Activated CD8-positive, alpha-beta memory T cell treated with anti-CD3 and anti-CD28 coated beads, Interleukin-2, amount 50 U/mL, for 1 hour (primary cell): Measurements from ENCODE around the gene LRP2.

ENCODE experiments used
- DNase-seq: peaks from one replicate; pipeline ENCODE4 v3.0.0-alpha.2; 2020; ENCODE audit errors: extremely low read depth

LRP2 gene

GRCh38 chr2:169119851-169120250, 242.5 kb downstream of the LRP2 start:
- DNase-seq: no peak

- no peak for DNase-seq
Measured at GRCh38 chr2:169119123-169119760, 243.1 kb downstream of the LRP2 start.

GRCh38 chr2:169118060-169118459, 244.3 kb downstream of the LRP2 start:
- DNase-seq: no peak

GRCh38 chr2:169116993-169117392, 245.3 kb downstream of the LRP2 start:
- DNase-seq: no peak

- DNase-seq: no peak
Measured at GRCh38 chr2:169116327-169116726, 246.0 kb downstream of the LRP2 start.

- no peak for DNase-seq
Measured at GRCh38 chr2:169114056-169114455, 248.3 kb downstream of the LRP2 start.

GRCh38 chr2:169112841-169113240, 249.5 kb downstream of the LRP2 start:
- no peak for DNase-seq

- DNase-seq: no peak
Measured at GRCh38 chr2:169110916-169111315, 251.4 kb downstream of the LRP2 start.

GRCh38 chr2:169110419-169110818, 251.9 kb downstream of the LRP2 start:
- no peak for DNase-seq

GRCh38 chr2:169109502-169110409, 252.6 kb downstream of the LRP2 start:
- peak; percentile 53 for DNase-seq

- no peak for DNase-seq
Measured at GRCh38 chr2:169108099-169108884, 254.0 kb downstream of the LRP2 start.

- DNase-seq: peak; percentile 13
Measured at GRCh38 chr2:169107645-169108044, 254.7 kb downstream of the LRP2 start.

- DNase-seq: no peak
Measured at GRCh38 chr2:169106563-169107545, 255.5 kb downstream of the LRP2 start.

- no peak for DNase-seq
Measured at GRCh38 chr2:169106134-169106533, 256.2 kb downstream of the LRP2 start.

- no peak for DNase-seq
Measured at GRCh38 chr2:169105476-169105875, 256.9 kb downstream of the LRP2 start.

- no peak for DNase-seq
Measured at GRCh38 chr2:169104848-169105247, 257.5 kb downstream of the LRP2 start.

- DNase-seq: no peak
Measured at GRCh38 chr2:169095621-169096105, 266.7 kb downstream of the LRP2 start.

GRCh38 chr2:169094676-169095075, 267.7 kb downstream of the LRP2 start:
- DNase-seq: no peak

- DNase-seq: no peak
Measured at GRCh38 chr2:169093535-169093934, 268.8 kb downstream of the LRP2 start.

GRCh38 chr2:169091761-169092519, 270.4 kb downstream of the LRP2 start:
- no peak for DNase-seq
